HG03521 (cell line): ENCODE results near the gene LIFR.

Source experiments
- ATAC-seq: cut with Tn5 transposase; IDR thresholded peaks from one replicate; pipeline ENCODE4 v1.9.1; 2021; ENCODE audit warnings: mild to moderate bottlenecking, moderate library complexity; ENCODE audit not compliant: unreplicated experiment

LIFR gene

GRCh38 chr5:38551030-38552017 lies 5.1 kb downstream of the LIFR start:
- ATAC-seq = no peak

- no peak for ATAC-seq
These were observed 8.2 kb downstream of the LIFR start for GRCh38 chr5:38548064-38548759.

GRCh38 chr5:38547257-38547656 lies 9.2 kb downstream of the LIFR start:
- ATAC-seq = no peak

- ATAC-seq = no peak
These were observed 9.7 kb downstream of the LIFR start for GRCh38 chr5:38546691-38547146.

- ATAC-seq = no peak
These were observed 12.6 kb downstream of the LIFR start for GRCh38 chr5:38543886-38544285.

- ATAC-seq = no peak
These were observed 13.4 kb downstream of the LIFR start for GRCh38 chr5:38543074-38543473.

- no peak for ATAC-seq
These were observed 15.2 kb downstream of the LIFR start for GRCh38 chr5:38541174-38541725.

- no peak for ATAC-seq
These were observed 16.1 kb downstream of the LIFR start for GRCh38 chr5:38540314-38540713.

- no peak for ATAC-seq
These were observed 18.3 kb downstream of the LIFR start for GRCh38 chr5:38538161-38538560.

GRCh38 chr5:38537505-38537904 lies 18.9 kb downstream of the LIFR start:
- ATAC-seq = no peak

- ATAC-seq = no peak
These were observed 19.5 kb downstream of the LIFR start for GRCh38 chr5:38536968-38537367.

GRCh38 chr5:38535845-38536244 lies 20.6 kb downstream of the LIFR start:
- no peak for ATAC-seq

GRCh38 chr5:38535248-38535750 lies 21.1 kb downstream of the LIFR start:
- no peak for ATAC-seq

- ATAC-seq = no peak
These were observed 22.3 kb downstream of the LIFR start for GRCh38 chr5:38534156-38534453.

GRCh38 chr5:38533286-38534155 lies 22.9 kb downstream of the LIFR start:
- no peak for ATAC-seq

GRCh38 chr5:38532165-38532669 lies 24.2 kb downstream of the LIFR start:
- ATAC-seq = no peak

GRCh38 chr5:38531518-38531917 lies 24.9 kb downstream of the LIFR start:
- no peak for ATAC-seq

- no peak for ATAC-seq
These were observed 26.3 kb downstream of the LIFR start for GRCh38 chr5:38529955-38530646.

GRCh38 chr5:38528162-38528703 lies 28.2 kb downstream of the LIFR start:
- ATAC-seq = no peak

GRCh38 chr5:38527475-38527874 lies 29.0 kb downstream of the LIFR start:
- no peak for ATAC-seq
